Progenitor cell of endocrine pancreas (in vitro differentiated cells): ENCODE data around the gene HEMK1. TPM values are rescaled to one million over a fixed set of nuclear protein-coding genes. Genes with fewer than 3 reads are reported as not detected.
A peak's percentile ranks its signal among the peaks of the same experiment; 100 is the strongest.

Experiments
- DNase-seq: peaks from one replicate; pipeline ENCODE4 v3.0.0; 2021; ENCODE audit warnings: low spot score; ENCODE audit not compliant: unreplicated experiment
- H3K27ac Mint-ChIP-seq: 2 replicates; pipeline ENCODE4 v1.8.0; 2021; ENCODE audit warnings: mild to moderate bottlenecking, moderate library complexity, mixed read lengths
- H3K27me3 Mint-ChIP-seq: 2 replicates; pipeline ENCODE4 v1.8.0; 2021; ENCODE audit warnings: mixed read lengths
- H3K36me3 Mint-ChIP-seq: 2 replicates; pipeline ENCODE4 v1.8.0; 2022; ENCODE audit warnings: mixed read lengths; ENCODE audit not compliant: insufficient read depth
- H3K4me1 Mint-ChIP-seq: 2 replicates; pipeline ENCODE4 v1.8.0; 2021; ENCODE audit warnings: low read depth, mixed read lengths
- H3K4me3 Mint-ChIP-seq: 2 replicates; pipeline ENCODE4 v1.8.0; 2021; ENCODE audit warnings: low read depth, mild to moderate bottlenecking, moderate library complexity, mixed read lengths
- H3K9me3 Mint-ChIP-seq: 2 replicates; pipeline ENCODE4 v1.8.0; 2021; ENCODE audit warnings: low read depth, mixed read lengths
- CTCF ChIP-seq: fragments of 200-600 bp; sonication (generic); IDR thresholded peaks from one replicate; pipeline ENCODE4 v1.5.0; 2021; ENCODE audit warnings: antibody characterized with exemption, mild to moderate bottlenecking; ENCODE audit not compliant: unreplicated experiment
- total RNA-seq: library from RNA; stranded (reverse); gene quantifications from 2 replicates; pipeline ENCODE4 v1.2.1, GENCODE V29; 2021

The HEMK1 gene
- total RNA-seq, 1 donor from 2014 or later = 23.7 TPM

- Mint-ChIP-seq H3K36me3 (no peaks in the 10 kb centered on the region), H3K27me3 (peaks cover 65% of the 10 kb centered on the region), H3K4me1 (peaks cover 12% of the 10 kb centered on the region), H3K9me3 (no peaks in the 10 kb centered on the region), H3K4me3 (no peak overlapping the region), H3K27ac (no peak overlapping the region)
- DNase-seq = no peak
- peak; percentile 13 for TF ChIP-seq CTCF
Measured at GRCh38 chr3:50532062-50532705, 37.1 kb upstream of the HEMK1 start.

- TF ChIP-seq CTCF = no peak
- no peaks in the 10 kb centered on the region for H3K9me3 Mint-ChIP-seq
- H3K27me3 Mint-ChIP-seq = peaks cover 70% of the 10 kb centered on the region
- peaks cover 12% of the 10 kb centered on the region for H3K4me1 Mint-ChIP-seq
- H3K36me3 Mint-ChIP-seq = no peaks in the 10 kb centered on the region
- no peak for DNase-seq
- H3K4me3 Mint-ChIP-seq = no peak overlapping the region
- no peak overlapping the region for H3K27ac Mint-ChIP-seq
Measured at GRCh38 chr3:50533316-50533715, 36.0 kb upstream of the HEMK1 start.

- peaks cover 72% of the 10 kb centered on the region for H3K27me3 Mint-ChIP-seq
Measured at GRCh38 chr3:50533807-50534461, 35.4 kb upstream of the HEMK1 start.

DNA sequence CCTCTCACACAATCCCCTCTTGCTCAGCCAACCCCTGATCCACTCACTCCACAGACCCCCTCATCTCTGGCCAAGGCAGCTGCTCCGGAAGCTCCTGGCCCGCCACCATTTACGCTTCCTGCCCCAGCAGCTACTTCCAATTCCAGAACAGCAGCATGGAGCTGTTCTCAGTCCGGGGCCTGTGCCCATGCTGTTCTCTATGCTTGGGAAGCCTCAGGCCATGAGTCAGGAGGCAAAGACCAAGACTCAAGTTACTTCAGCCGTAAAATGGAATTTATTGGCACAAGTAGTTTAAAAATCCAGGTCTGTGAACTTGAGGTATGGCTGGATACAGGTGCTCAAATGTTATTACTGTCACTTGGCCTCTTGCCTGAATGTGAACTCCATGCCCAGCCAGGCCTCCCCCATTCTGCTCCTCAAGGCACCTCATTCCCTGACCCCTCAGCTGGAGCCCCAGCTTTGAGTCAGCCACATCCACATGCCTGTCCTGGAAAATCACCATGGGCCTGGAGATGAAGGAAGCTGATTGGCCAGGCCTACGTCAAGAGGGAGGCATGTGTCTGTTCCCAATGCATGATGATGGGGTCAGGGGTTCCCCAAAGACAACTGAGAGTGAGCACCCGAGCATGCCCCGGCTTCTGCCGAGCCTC, 34.5 kb upstream of the HEMK1 start:
- no peak overlapping the region for H3K27ac Mint-ChIP-seq
- peaks cover 73% of the 10 kb centered on the region for H3K27me3 Mint-ChIP-seq
- H3K36me3 Mint-ChIP-seq = no peaks in the 10 kb centered on the region
- H3K4me1 Mint-ChIP-seq = peaks cover 9% of the 10 kb centered on the region
- H3K4me3 Mint-ChIP-seq = no peak overlapping the region
- TF ChIP-seq CTCF = no peak
- no peaks in the 10 kb centered on the region for H3K9me3 Mint-ChIP-seq
- DNase-seq = no peak

More at GRCh38 chr3:50533807-50534461, 35.4 kb upstream of the HEMK1 start:
- H3K27ac Mint-ChIP-seq = no peak overlapping the region
- TF ChIP-seq CTCF = no peak
- H3K4me1 Mint-ChIP-seq = peaks cover 12% of the 10 kb centered on the region
- H3K36me3 Mint-ChIP-seq = no peaks in the 10 kb centered on the region
- H3K9me3 Mint-ChIP-seq = no peaks in the 10 kb centered on the region
- no peak overlapping the region for H3K4me3 Mint-ChIP-seq
- DNase-seq = no peak

- no peak for DNase-seq
- Mint-ChIP-seq H3K27me3 (peaks cover 80% of the 10 kb centered on the region), H3K9me3 (no peaks in the 10 kb centered on the region), H3K4me1 (peaks cover 7% of the 10 kb centered on the region), H3K4me3 (no peak overlapping the region), H3K36me3 (no peaks in the 10 kb centered on the region), H3K27ac (no peak overlapping the region)
- no peak for TF ChIP-seq CTCF
Measured at GRCh38 chr3:50536471-50537180, 32.7 kb upstream of the HEMK1 start.
